ENCODE measurements around the gene ACRV1. TPM values are rescaled to one million over a fixed set of nuclear protein-coding genes. Genes with fewer than 3 reads are reported as not detected.
"Not testable (repeated sequence)": the region's sequence is repeated elsewhere in the genome, so short reads cannot be mapped to it uniquely, and the experiment has no call there.

ACRV1 gene
- total RNA-seq (2014; rRNA removed; shearing (Covaris generic)), result not detected in 2 replicates

- no peak for DNase-seq (ENCODE audit: low spot score)
Measured at GRCh38 chr11:125680747-125681146, at the start of gene ACRV1. Gene ACRV1 (minus strand): TSS chr11:125680847. CDS start chr11:125680780, 67 bp downstream.

- DNase-seq (ENCODE audit: low spot score), result no peak
Measured at GRCh38 chr11:125728969-125729368, 48.3 kb upstream of the ACRV1 start.

GRCh38 chr11:125724125-125724524 lies 43.5 kb upstream of the ACRV1 start:
- DNase-seq (ENCODE audit: low spot score), result peak; percentile 50

GRCh38 chr11:125720781-125721180 lies 40.1 kb upstream of the ACRV1 start:
- no peak for DNase-seq (ENCODE audit: low spot score)

GRCh38 chr11:125704686-125705085 lies 24.0 kb upstream of the ACRV1 start:
- not testable (repeated sequence) for DNase-seq (ENCODE audit: low spot score)

GRCh38 chr11:125701858-125702621 lies 21.4 kb upstream of the ACRV1 start:
- DNase-seq (ENCODE audit: low spot score), result no peak

GRCh38 chr11:125701018-125701610 lies 20.5 kb upstream of the ACRV1 start:
- DNase-seq (ENCODE audit: low spot score), result no peak

- no peak for DNase-seq (ENCODE audit: low spot score)
Measured at GRCh38 chr11:125694951-125695350, 14.3 kb upstream of the ACRV1 start.

GRCh38 chr11:125692887-125693286 lies 12.2 kb upstream of the ACRV1 start:
- DNase-seq (ENCODE audit: low spot score), result no peak

GRCh38 chr11:125690006-125690405 lies 9.4 kb upstream of the ACRV1 start:
- DNase-seq (ENCODE audit: low spot score), result no peak

GRCh38 chr11:125689274-125689859 lies 8.7 kb upstream of the ACRV1 start:
- DNase-seq (ENCODE audit: low spot score), result no peak

GRCh38 chr11:125688632-125689031 lies 8.0 kb upstream of the ACRV1 start:
- DNase-seq (ENCODE audit: low spot score), result no peak

- no peak for DNase-seq (ENCODE audit: low spot score)
Measured at GRCh38 chr11:125688066-125688465, 7.4 kb upstream of the ACRV1 start.

- DNase-seq (ENCODE audit: low spot score), result no peak
Measured at GRCh38 chr11:125685228-125685627, 4.6 kb upstream of the ACRV1 start.

GRCh38 chr11:125679837-125680236 lies 810 bp downstream of the ACRV1 start:
- DNase-seq (ENCODE audit: low spot score), result no peak

- DNase-seq (ENCODE audit: low spot score), result no peak
Measured at GRCh38 chr11:125679397-125679796, 1.2 kb downstream of the ACRV1 start.

GRCh38 chr11:125675196-125675595 lies 5.5 kb downstream of the ACRV1 start:
- DNase-seq (ENCODE audit: low spot score), result no peak

GRCh38 chr11:125674210-125674609 lies 6.4 kb downstream of the ACRV1 start:
- DNase-seq (ENCODE audit: low spot score), result no peak

- DNase-seq (ENCODE audit: low spot score), result no peak
Measured at GRCh38 chr11:125671561-125671960, 9.1 kb downstream of the ACRV1 start.

GRCh38 chr11:125670172-125670571 lies 10.5 kb downstream of the ACRV1 start:
- DNase-seq (ENCODE audit: low spot score), result no peak

- no peak for DNase-seq (ENCODE audit: low spot score)
Measured at GRCh38 chr11:125667151-125667550, 13.5 kb downstream of the ACRV1 start.

GRCh38 chr11:125663910-125664309 lies 16.7 kb downstream of the ACRV1 start:
- no peak for DNase-seq (ENCODE audit: low spot score)

- DNase-seq (ENCODE audit: low spot score), result no peak
Measured at GRCh38 chr11:125662689-125663088, 18.0 kb downstream of the ACRV1 start.
